ENCODE measurements around the gene SPG11. TPM values are rescaled to one million over a fixed set of nuclear protein-coding genes. Genes with fewer than 3 reads are reported as not detected.
A peak's percentile ranks its signal among the peaks of the same experiment; 100 is the strongest.

The SPG11 gene
- total and polyA plus RNA-seq, 10 of the 15 experiments (the other 5 are each of a cell fraction or from before 2014, with no cell fraction given) = 22.1 to 85.1 (median 47.2) TPM

GRCh38 chr15:44711743-44712345 is 48.4 kb upstream of the SPG11 start (continued):
- no peak for TF ChIP-seq ZBTB40 (IDR thresholded peaks at IDR 0.05; ENCODE audit: borderline replicate concordance)
- no peak for TF ChIP-seq RCOR1 (conservative IDR thresholded peaks at IDR 0.05; ENCODE audit: low read depth, low read length)
- no peak for TF ChIP-seq EED (IDR thresholded peaks at IDR 0.05; ENCODE audit: low read depth)
- TF ChIP-seq EP300 (IDR thresholded peaks at IDR 0.05; ENCODE audit: borderline replicate concordance in 1 of 2, control insufficient read depth in 1 of 2, low read depth in 2 of 2, low read length in 2 of 2) = no peak
- TF ChIP-seq BHLHE40 (IDR thresholded peaks at IDR 0.05; ENCODE audit: borderline replicate concordance in 1 of 2, low read depth in 2 of 2, low read length in 1 of 2) = peak in 1 of 2 experiments; percentile 8; a peak in 1 of 4 replicates
- TF ChIP-seq NFXL1 (IDR thresholded peaks at IDR 0.05; ENCODE audit: borderline replicate concordance) = no peak
- no peak for TF ChIP-seq NFYB (IDR thresholded peaks at IDR 0.05; ENCODE audit: insufficient read depth, low read depth, low read length)
- no peak for TF ChIP-seq NR2C1 (IDR thresholded peaks at IDR 0.05)
- TF ChIP-seq KLF5 (IDR thresholded peaks at IDR 0.05; ENCODE audit: partially characterized antibody) = no peak
- peak; percentile 84 for TF ChIP-seq BACH1 (IDR thresholded peaks at IDR 0.05; ENCODE audit: borderline replicate concordance)
- peak; percentile 60; the same call in 1 of the 2 replicates for TF ChIP-seq TCF3 (IDR thresholded peaks at IDR 0.05; ENCODE audit: borderline replicate concordance, insufficient read depth, low read depth, low read length)
- peak; percentile 78; the same call in 2 of the 3 replicates for TF ChIP-seq POU2F2 (IDR thresholded peaks at IDR 0.05; ENCODE audit: borderline replicate concordance, low read depth, low read length)
- TF ChIP-seq SMC3 (IDR thresholded peaks at IDR 0.05; ENCODE audit: borderline replicate concordance, low read length) = 0 out of 2 replicates have a peak, but pooled peaks have one; percentile 4
- TF ChIP-seq ZNF384 (IDR thresholded peaks at IDR 0.05; ENCODE audit: borderline replicate concordance, low read depth, low read length) = no peak
- TF ChIP-seq POLR2AphosphoS5 (IDR thresholded peaks at IDR 0.05; ENCODE audit: low read length) = peak; percentile 89
- no peak for TF ChIP-seq FOXM1 (IDR thresholded peaks at IDR 0.05; ENCODE audit: low read depth, low read length)
- TF ChIP-seq NFIC (IDR thresholded peaks at IDR 0.05; ENCODE audit: low read depth, low read length) = 0 out of 2 replicates have a peak, but pooled peaks have one; percentile 1
- TF ChIP-seq NR2F1 (conservative IDR thresholded peaks at IDR 0.05) = 0 out of 2 replicates have a peak, but pooled peaks have one; percentile 38
- TF ChIP-seq GATAD2B (conservative IDR thresholded peaks at IDR 0.05; ENCODE audit: low read depth) = 0 out of 2 replicates have a peak, but pooled peaks have one; percentile 10
- TF ChIP-seq IRF5 (IDR thresholded peaks at IDR 0.05; ENCODE audit: borderline replicate concordance) = no peak
- no peak for TF ChIP-seq EZH2 (IDR thresholded peaks at IDR 0.05; ENCODE audit: borderline replicate concordance, control insufficient read depth, low read depth, low read length)
- TF ChIP-seq RELA (IDR thresholded peaks at IDR 0.05; ENCODE audit: borderline replicate concordance, partially characterized antibody) = no peak
